HepG2 (cell line): Measurements from ENCODE around the gene DPEP3.

ENCODE experiments used
- CHD2 ChIP-seq: IDR thresholded peaks from 2 replicates; pipeline ENCODE4 v1.6.1; 2011; ENCODE audit warnings: low read depth, low read length, improper control_type of control experiment
- PRPF4 ChIP-seq: fragments of 200-400 bp; formaldehyde crosslinking; IDR thresholded peaks from 2 replicates; pipeline ENCODE4 v1.6.1; 2016; ENCODE audit warnings: low read length, low read depth; ENCODE audit not compliant: poor library complexity, severe bottlenecking
- ZNF253 ChIP-seq: sonication (generic); formaldehyde crosslinking; IDR thresholded peaks from 2 replicates; pipeline ENCODE4 v1.8.0; 2022; ENCODE audit warnings: mild to moderate bottlenecking, missing genetic modification reagents, borderline replicate concordance
- ZNF644 ChIP-seq: IDR thresholded peaks from 2 replicates; pipeline ENCODE4 v1.6.1; 2016; ENCODE audit warnings: low read depth
- TF ChIP-seq, protein P1 (sequence below): sonication (generic); formaldehyde crosslinking; IDR thresholded peaks from 2 replicates; pipeline ENCODE4 v1.5.0; 2020; ENCODE audit warnings: mild to moderate bottlenecking, missing genetic modification reagents, moderate library complexity

DNA sequence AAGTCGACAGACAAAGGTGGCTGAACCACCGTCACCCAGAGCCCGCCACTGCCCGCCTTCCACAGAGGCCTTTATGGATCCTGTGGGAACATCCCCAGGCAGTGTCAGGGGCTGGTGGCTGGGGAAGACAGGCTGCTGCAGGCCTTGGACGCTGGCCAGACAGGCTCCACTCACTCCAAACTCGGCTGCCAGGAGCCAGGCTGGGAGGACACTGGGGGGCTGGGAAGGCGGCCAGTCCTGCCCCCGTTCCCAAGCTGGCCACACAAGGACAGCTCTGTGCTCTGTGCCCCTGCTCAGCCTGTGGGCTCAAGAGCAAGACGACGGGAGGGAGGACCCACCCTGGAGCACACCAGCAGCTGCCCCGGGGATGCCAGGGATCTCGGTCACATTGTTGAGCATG lies 28.8 kb downstream of the DPEP3 start:
- TF ChIP-seq ZNF253 (no peak), ZNF644 (CRISPR knock-in tag) (no peak), PRPF4 (no peak), CHD2 (no peak)
- TF ChIP-seq, protein P1, sequence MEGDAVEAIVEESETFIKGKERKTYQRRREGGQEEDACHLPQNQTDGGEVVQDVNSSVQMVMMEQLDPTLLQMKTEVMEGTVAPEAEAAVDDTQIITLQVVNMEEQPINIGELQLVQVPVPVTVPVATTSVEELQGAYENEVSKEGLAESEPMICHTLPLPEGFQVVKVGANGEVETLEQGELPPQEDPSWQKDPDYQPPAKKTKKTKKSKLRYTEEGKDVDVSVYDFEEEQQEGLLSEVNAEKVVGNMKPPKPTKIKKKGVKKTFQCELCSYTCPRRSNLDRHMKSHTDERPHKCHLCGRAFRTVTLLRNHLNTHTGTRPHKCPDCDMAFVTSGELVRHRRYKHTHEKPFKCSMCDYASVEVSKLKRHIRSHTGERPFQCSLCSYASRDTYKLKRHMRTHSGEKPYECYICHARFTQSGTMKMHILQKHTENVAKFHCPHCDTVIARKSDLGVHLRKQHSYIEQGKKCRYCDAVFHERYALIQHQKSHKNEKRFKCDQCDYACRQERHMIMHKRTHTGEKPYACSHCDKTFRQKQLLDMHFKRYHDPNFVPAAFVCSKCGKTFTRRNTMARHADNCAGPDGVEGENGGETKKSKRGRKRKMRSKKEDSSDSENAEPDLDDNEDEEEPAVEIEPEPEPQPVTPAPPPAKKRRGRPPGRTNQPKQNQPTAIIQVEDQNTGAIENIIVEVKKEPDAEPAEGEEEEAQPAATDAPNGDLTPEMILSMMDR (CRISPR knock-in tag): no peak
